ENCODE results near the gene ARHGEF39. TPM values are rescaled to one million over a fixed set of nuclear protein-coding genes. Genes with fewer than 3 reads are reported as not detected.

The ARHGEF39 gene
- total and polyA plus RNA-seq, 9 of the 15 experiments (the other 6 are each of a cell fraction or from before 2014, with no cell fraction given) = 2.8 to 21.7 (median 12.9) TPM

- TF ChIP-seq FOXK2 (conservative IDR thresholded peaks at IDR 0.05 in 1 of 2, IDR thresholded peaks at IDR 0.05 in 1 of 2; ENCODE audit: low read depth in 2 of 2) = 0 out of 4 replicates have a peak, but pooled peaks have one; percentile 22 to 26
- no peak for TF ChIP-seq ZHX1 (conservative IDR thresholded peaks at IDR 0.05; ENCODE audit: low read length)
- TF ChIP-seq ARHGAP35 (IDR thresholded peaks at IDR 0.05; ENCODE audit: partially characterized antibody) = no peak
- no peak for TF ChIP-seq STAT5B (CRISPR knock-in tag; IDR thresholded peaks at IDR 0.05)
- no peak for TF ChIP-seq ZBTB2 (IDR thresholded peaks at IDR 0.05)
- TF ChIP-seq POLR2A (conservative IDR thresholded peaks at IDR 0.05) = peak; percentile 73
- no peak for TF ChIP-seq DACH1 (IDR thresholded peaks at IDR 0.05; ENCODE audit: partially characterized antibody)
- TF ChIP-seq EGR1 (conservative IDR thresholded peaks at IDR 0.05) = peak; percentile 26
- no peak for TF ChIP-seq ZNF766 (CRISPR knock-in tag; conservative IDR thresholded peaks at IDR 0.05)
- no peak for TF ChIP-seq ZNF217 (CRISPR knock-in tag; IDR thresholded peaks at IDR 0.05)
- TF ChIP-seq RBM17 (IDR thresholded peaks at IDR 0.05; ENCODE audit: borderline replicate concordance, low read depth, low read length) = no peak
- no peak for TF ChIP-seq RFX1 (IDR thresholded peaks at IDR 0.05)
- 0 out of 2 replicates have a peak, but pooled peaks have one; percentile 26 for TF ChIP-seq NKRF (IDR thresholded peaks at IDR 0.05; ENCODE audit: borderline replicate concordance)
- no peak for TF ChIP-seq TAF1 (IDR thresholded peaks at IDR 0.05; ENCODE audit: control insufficient read depth, extremely low read depth, insufficient read depth, low read length, severe bottlenecking)
- TF ChIP-seq POLR2G (IDR thresholded peaks at IDR 0.05; ENCODE audit: low read depth, low read length) = peak; percentile 79
- 0 out of 2 replicates have a peak, but pooled peaks have one; percentile 30 for TF ChIP-seq ZBTB7A (IDR thresholded peaks at IDR 0.05; ENCODE audit: borderline replicate concordance, control insufficient read depth, low read depth, low read length)
- TF ChIP-seq KDM5B (IDR thresholded peaks at IDR 0.05; ENCODE audit: insufficient replicate concordance, low read depth, low read length) = peak; percentile 19
- TF ChIP-seq SMAD4 (CRISPR knock-in tag; conservative IDR thresholded peaks at IDR 0.05) = no peak
Observed at GRCh38 chr9:35690614-35691333, 25.8 kb upstream of the ARHGEF39 start (continued).
